GM18951 (cell line): ENCODE data around the gene GPRIN1.
"Not testable (repeated sequence)": the region's sequence is repeated elsewhere in the genome, so short reads cannot be mapped to it uniquely, and the experiment has no call there.

ENCODE experiments used
- POLR2A ChIP-seq: IDR thresholded peaks from 4 replicates; pipeline ENCODE4 v1.6.1; 2011; ENCODE audit warnings: mild to moderate bottlenecking; ENCODE audit not compliant: insufficient read length, insufficient read depth; ENCODE audit errors: extremely low read depth
- in situ Hi-C: fragments of 300-500 bp; cut with MboI; formaldehyde crosslinking; loops from one replicate; pipeline ENCODE4 v1.12.0; 2022; ENCODE audit warnings: low sequenced_read_pairs, mixed read lengths, inconsistent platforms; ENCODE audit not compliant: unreplicated experiment

GPRIN1 gene

GRCh38 chr5:176573564-176574296, 36.2 kb downstream of the GPRIN1 start:
- in situ Hi-C loops: no loop called here
- TF ChIP-seq POLR2A: no peak

- in situ Hi-C loops: no loop called here
- TF ChIP-seq POLR2A: no peak
These were observed 39.9 kb downstream of the GPRIN1 start for GRCh38 chr5:176570044-176570443.

GRCh38 chr5:176568657-176569056, 41.3 kb downstream of the GPRIN1 start:
- in situ Hi-C loops: no loop called here
- TF ChIP-seq POLR2A: no peak

GRCh38 chr5:176565760-176566288, 44.1 kb downstream of the GPRIN1 start:
- in situ Hi-C loops: no loop called here
- TF ChIP-seq POLR2A: no peak

GRCh38 chr5:176564002-176564401, 46.0 kb downstream of the GPRIN1 start:
- in situ Hi-C loops: no loop called here
- TF ChIP-seq POLR2A: no peak

- in situ Hi-C loops: no loop called here
- TF ChIP-seq POLR2A: no peak
These were observed 47.8 kb downstream of the GPRIN1 start for GRCh38 chr5:176562189-176562588.

GRCh38 chr5:176561259-176561658, 48.7 kb downstream of the GPRIN1 start:
- in situ Hi-C loops: no loop called here
- TF ChIP-seq POLR2A: no peak

GRCh38 chr5:176560364-176560763, 49.6 kb downstream of the GPRIN1 start:
- TF ChIP-seq POLR2A: no peak

GRCh38 chr5:176559683-176560082, 50.3 kb downstream of the GPRIN1 start:
- in situ Hi-C loops: no loop called here
- TF ChIP-seq POLR2A: no peak

More at GRCh38 chr5:176560364-176560763, 49.6 kb downstream of the GPRIN1 start:
- in situ Hi-C loops: no loop called here

- in situ Hi-C loops: no loop called here
- TF ChIP-seq POLR2A: no peak
These were observed 52.1 kb downstream of the GPRIN1 start for GRCh38 chr5:176557846-176558245.

GRCh38 chr5:176553260-176554085, 56.5 kb downstream of the GPRIN1 start:
- in situ Hi-C loops: no loop called here
- no peak for TF ChIP-seq POLR2A

- in situ Hi-C loops: no loop called here
These were observed 57.6 kb downstream of the GPRIN1 start for GRCh38 chr5:176552332-176552869.

GRCh38 chr5:176550937-176551336, 59.0 kb downstream of the GPRIN1 start:
- in situ Hi-C loops: not testable (repeated sequence)

More at GRCh38 chr5:176552332-176552869, 57.6 kb downstream of the GPRIN1 start:
- TF ChIP-seq POLR2A: no peak
